Activated T-cell treated with anti-CD3 and anti-CD28 coated beads, Interleukin-2, amount 50 U/mL, for 1 hour (primary cell): Measurements from ENCODE around the gene CHMP1B.
"Not testable (repeated sequence)": the region's sequence is repeated elsewhere in the genome, so short reads cannot be mapped to it uniquely, and the experiment has no call there.

Source experiments
- DNase-seq: peaks from one replicate; pipeline ENCODE4 v3.0.0-alpha.2; 2020

The CHMP1B gene

GRCh38 chr18:11872479-11873136 lies 21.4 kb downstream of the CHMP1B start:
- DNase-seq = no peak

- DNase-seq = no peak
Observed at GRCh38 chr18:11873670-11874340, 22.6 kb downstream of the CHMP1B start.

GRCh38 chr18:11874676-11875075 lies 23.5 kb downstream of the CHMP1B start:
- DNase-seq = no peak

GRCh38 chr18:11877497-11878135 lies 26.4 kb downstream of the CHMP1B start:
- DNase-seq = no peak

- no peak for DNase-seq
Observed at GRCh38 chr18:11880586-11881304, 29.5 kb downstream of the CHMP1B start.

GRCh38 chr18:11882636-11883035 lies 31.4 kb downstream of the CHMP1B start:
- no peak for DNase-seq

- no peak for DNase-seq
Observed at GRCh38 chr18:11883153-11883552, 31.9 kb downstream of the CHMP1B start.

GRCh38 chr18:11884396-11885030 lies 33.3 kb downstream of the CHMP1B start:
- DNase-seq = no peak

GRCh38 chr18:11885278-11885947 lies 34.2 kb downstream of the CHMP1B start:
- no peak for DNase-seq

GRCh38 chr18:11886577-11887110 lies 35.4 kb downstream of the CHMP1B start:
- DNase-seq = no peak

- no peak for DNase-seq
Observed at GRCh38 chr18:11887328-11888128, 36.3 kb downstream of the CHMP1B start.

GRCh38 chr18:11888726-11889125 lies 37.5 kb downstream of the CHMP1B start:
- no peak for DNase-seq

- DNase-seq = no peak
Observed at GRCh38 chr18:11889284-11889683, 38.1 kb downstream of the CHMP1B start.

- no peak for DNase-seq
Observed at GRCh38 chr18:11891737-11892136, 40.5 kb downstream of the CHMP1B start.

- not testable (repeated sequence) for DNase-seq
Observed at GRCh38 chr18:11892438-11892837, 41.2 kb downstream of the CHMP1B start.

- DNase-seq = no peak
Observed at GRCh38 chr18:11897781-11898180, 46.6 kb downstream of the CHMP1B start.

- no peak for DNase-seq
Observed at GRCh38 chr18:11899063-11899462, 47.9 kb downstream of the CHMP1B start.

GRCh38 chr18:11901826-11902438 lies 50.7 kb downstream of the CHMP1B start:
- no peak for DNase-seq

GRCh38 chr18:11902522-11903292 lies 51.5 kb downstream of the CHMP1B start:
- DNase-seq = no peak
